SU-DHL-6 (cell line): ENCODE data around the gene MTHFR.

Experiments
- H2AFZ ChIP-seq: fragments of 200-600 bp; sonication (generic); 2 replicates; pipeline ENCODE4 v1.6.1; 2014; ENCODE audit warnings: low read depth, mild to moderate bottlenecking, moderate library complexity, mixed read lengths, antibody characterized with exemption, low read length; ENCODE audit not compliant: severe bottlenecking
- H3F3A ChIP-seq: fragments of 200-600 bp; shearing (Covaris generic); 2 replicates; pipeline ENCODE4 v1.6.0; 2016; ENCODE audit warnings: antibody characterized with exemption, mild to moderate bottlenecking; ENCODE audit not compliant: insufficient read depth
- H3K27ac ChIP-seq: fragments of 200-600 bp; sonication (generic); 2 replicates; pipeline ENCODE4 v1.5.1; 2016; ENCODE audit warnings: low read depth, mild to moderate bottlenecking, low read length, moderate library complexity, mixed read lengths
- H3K27me3 ChIP-seq: fragments of 200-600 bp; sonication (generic), shearing (Covaris generic); 2 replicates; pipeline ENCODE4 v1.6.0; 2014; ENCODE audit warnings: mild to moderate bottlenecking, low read length
- H3K36me3 ChIP-seq: fragments of 200-600 bp; sonication (generic); 2 replicates; pipeline ENCODE4 v1.6.1; 2014; ENCODE audit warnings: mild to moderate bottlenecking, low read length, mixed read lengths
- H3K4me2 ChIP-seq: fragments of 300-600, 200-600 bp; shearing (Covaris generic), sonication (generic); 2 replicates; pipeline ENCODE4 v1.6.0; 2014; ENCODE audit warnings: low read length, low read depth, mild to moderate bottlenecking; ENCODE audit not compliant: poor library complexity, severe bottlenecking
- H3K4me3 ChIP-seq: fragments of 200-600 bp; sonication (generic); 2 replicates; pipeline ENCODE4 v1.5.1; 2014; ENCODE audit warnings: antibody characterized with exemption, low read length, mild to moderate bottlenecking, mixed read lengths; ENCODE audit not compliant: insufficient read depth, poor library complexity, severe bottlenecking
- H3K79me2 ChIP-seq: fragments of 200-600 bp; sonication (generic); 2 replicates; pipeline ENCODE4 v1.6.1; 2014; ENCODE audit warnings: mild to moderate bottlenecking, low read length, moderate library complexity; ENCODE audit not compliant: insufficient read depth
- H3K9ac ChIP-seq: fragments of 200-600 bp; sonication (generic); 2 replicates; pipeline ENCODE4 v1.7.0; 2014; ENCODE audit warnings: mild to moderate bottlenecking, low read length
- H3K9me2 ChIP-seq: fragments of 200-600 bp; sonication (generic); replicated peaks from 2 replicates; pipeline ENCODE4 v1.6.1; 2014; ENCODE audit warnings: low read length; ENCODE audit not compliant: insufficient read depth
- H3K9me3 ChIP-seq: fragments of 200-600 bp; sonication (generic); 2 replicates; pipeline ENCODE4 v1.6.1; 2014; ENCODE audit warnings: low read length, mixed read lengths; ENCODE audit not compliant: insufficient read depth
- H4K20me1 ChIP-seq: fragments of 200-600 bp; sonication (generic); 2 replicates; pipeline ENCODE4 v1.6.1; 2014; ENCODE audit warnings: low read depth, mild to moderate bottlenecking, antibody characterized with exemption, low read length, moderate library complexity, mixed read lengths
- CTCF ChIP-seq: fragments of 200-600 bp; sonication (generic); IDR thresholded peaks from one replicate; pipeline ENCODE4 v1.5.1; 2017; ENCODE audit warnings: antibody characterized with exemption, mild to moderate bottlenecking, low read length, moderate library complexity; ENCODE audit not compliant: insufficient read depth, poor library complexity, severe bottlenecking
- EZH2phosphoT487 ChIP-seq: fragments of 200-600 bp; sonication (generic), shearing (Covaris generic); conservative IDR thresholded peaks from 2 replicates; pipeline ENCODE4 v1.6.1; 2018; ENCODE audit warnings: mild to moderate bottlenecking, antibody characterized with exemption, low read length, moderate library complexity, mixed read lengths

The MTHFR gene

GRCh38 chr1:11790101-11790879 is 15.5 kb downstream of the MTHFR start:
- Histone ChIP-seq H3K27me3 (no peaks in the 10 kb centered on the region), H3K79me2 (no peaks in the 10 kb centered on the region), H3K9ac (no peak overlapping the region), H3K4me2 (no peak overlapping the region), H2AFZ (no peak overlapping the region), H3K9me3 (no peaks in the 10 kb centered on the region), H3K36me3 (peaks cover under 1% of the 10 kb centered on the region; the same call in 1 of the 2 replicates), H3K27ac (no peak overlapping the region), H3K4me3 (no peak overlapping the region), H3F3A (no peaks in the 10 kb centered on the region), H4K20me1 (no peaks in the 10 kb centered on the region), H3K9me2 (no peaks in the 10 kb centered on the region)
- TF ChIP-seq CTCF (no peak), EZH2phosphoT487 (no peak)

DNA sequence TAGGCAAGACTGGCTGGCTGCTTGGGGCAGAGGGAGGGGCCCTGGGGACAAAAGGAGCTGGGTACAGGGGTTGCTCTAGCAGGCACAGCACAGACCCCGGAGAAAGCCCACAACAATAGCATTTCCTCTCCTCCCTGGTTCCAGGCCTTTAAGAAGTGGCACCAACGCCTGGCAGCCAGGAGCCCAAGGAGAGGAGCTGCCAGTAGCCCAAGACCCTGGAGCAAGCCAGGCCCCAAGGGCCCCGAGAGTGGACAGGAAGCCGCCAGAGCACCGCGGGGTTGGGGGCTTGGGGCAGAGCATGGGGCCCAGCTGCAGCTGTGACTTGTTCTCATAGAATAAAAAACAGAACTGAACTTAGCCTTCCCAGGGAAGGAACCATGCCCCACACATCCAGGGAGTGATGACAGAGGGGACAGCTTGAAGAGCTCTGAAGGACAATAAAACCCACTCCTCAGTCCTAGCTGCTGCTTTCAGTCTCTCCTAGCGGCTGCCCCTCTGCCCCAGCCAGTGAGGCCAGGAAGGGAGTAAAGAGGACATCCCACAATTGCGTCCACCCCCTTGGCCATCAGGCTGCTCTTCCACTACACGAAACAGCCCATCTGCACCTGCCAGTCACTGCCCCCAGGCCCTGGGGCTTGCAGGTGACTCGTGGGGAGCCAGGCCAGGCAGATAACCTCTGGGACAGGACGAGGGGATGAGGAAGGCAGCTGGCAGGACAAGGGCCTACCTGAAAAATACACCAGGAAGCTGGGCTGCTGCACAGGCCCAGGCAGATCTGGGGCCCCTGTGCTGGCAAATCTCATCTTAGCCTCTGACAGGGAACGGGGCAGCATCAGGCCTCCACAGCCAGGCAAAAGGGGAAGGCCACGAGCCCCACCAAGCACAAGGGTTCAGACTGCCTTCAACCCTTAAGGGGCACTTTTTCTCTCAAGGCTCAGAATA is 16.4 kb downstream of the MTHFR start:
- H3K79me2 ChIP-seq, result no peaks in the 10 kb centered on the region
- no peak overlapping the region for H3K9ac ChIP-seq

DNA sequence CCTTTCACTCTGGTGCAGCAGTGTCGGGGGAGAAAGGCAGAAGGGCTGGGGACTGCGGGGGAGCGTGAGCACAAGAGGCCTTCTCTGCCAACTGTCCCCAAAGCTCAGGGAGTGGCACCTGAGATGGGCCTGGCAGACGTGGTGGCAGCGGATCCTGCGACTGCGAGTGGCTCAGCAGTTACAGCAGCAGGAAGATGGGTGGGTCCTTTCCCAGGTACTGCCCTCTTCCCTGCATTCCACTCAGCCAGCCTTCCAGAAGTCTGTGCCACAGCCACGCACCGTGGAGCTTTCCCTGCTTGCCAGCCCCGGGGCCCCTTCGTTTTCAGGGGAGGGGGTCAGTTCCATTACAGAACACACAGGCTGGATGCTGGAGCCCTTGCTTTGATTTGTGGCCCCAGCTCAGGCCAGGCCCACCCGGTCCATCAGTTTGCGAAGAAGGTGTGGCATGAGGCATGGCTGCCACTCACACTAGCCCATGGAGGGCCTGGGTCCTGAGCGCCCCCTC is 17.2 kb downstream of the MTHFR start:
- Histone ChIP-seq H3K4me2 (no peak overlapping the region), H3K79me2 (no peaks in the 10 kb centered on the region), H3K9me3 (no peaks in the 10 kb centered on the region), H3K4me3 (no peak overlapping the region), H3K36me3 (no peaks in the 10 kb centered on the region), H2AFZ (no peak overlapping the region), H3K27me3 (no peaks in the 10 kb centered on the region), H4K20me1 (no peaks in the 10 kb centered on the region), H3K27ac (no peak overlapping the region), H3K9me2 (no peaks in the 10 kb centered on the region), H3K9ac (no peak overlapping the region), H3F3A (no peaks in the 10 kb centered on the region)
- TF ChIP-seq EZH2phosphoT487, result no peak

More for the DNA sequence above, 16.4 kb downstream of the MTHFR start:
- no peak overlapping the region for H3K4me2 ChIP-seq
- no peak for TF ChIP-seq CTCF
- no peak for TF ChIP-seq EZH2phosphoT487
- no peaks in the 10 kb centered on the region for H3K36me3 ChIP-seq
- no peaks in the 10 kb centered on the region for H4K20me1 ChIP-seq
- no peaks in the 10 kb centered on the region for H3K27me3 ChIP-seq
- H3F3A ChIP-seq, result no peaks in the 10 kb centered on the region
- H2AFZ ChIP-seq, result no peak overlapping the region
- H3K9me2 ChIP-seq, result no peaks in the 10 kb centered on the region
- H3K9me3 ChIP-seq, result no peaks in the 10 kb centered on the region
- H3K27ac ChIP-seq, result no peak overlapping the region
- no peak overlapping the region for H3K4me3 ChIP-seq
